ENCODE data around the gene KRT9. TPM values are rescaled to one million over a fixed set of nuclear protein-coding genes. Genes with fewer than 3 reads are reported as not detected.

The KRT9 gene
- total RNA-seq, 1 experiment from 2014 or later: not detected

DNA sequence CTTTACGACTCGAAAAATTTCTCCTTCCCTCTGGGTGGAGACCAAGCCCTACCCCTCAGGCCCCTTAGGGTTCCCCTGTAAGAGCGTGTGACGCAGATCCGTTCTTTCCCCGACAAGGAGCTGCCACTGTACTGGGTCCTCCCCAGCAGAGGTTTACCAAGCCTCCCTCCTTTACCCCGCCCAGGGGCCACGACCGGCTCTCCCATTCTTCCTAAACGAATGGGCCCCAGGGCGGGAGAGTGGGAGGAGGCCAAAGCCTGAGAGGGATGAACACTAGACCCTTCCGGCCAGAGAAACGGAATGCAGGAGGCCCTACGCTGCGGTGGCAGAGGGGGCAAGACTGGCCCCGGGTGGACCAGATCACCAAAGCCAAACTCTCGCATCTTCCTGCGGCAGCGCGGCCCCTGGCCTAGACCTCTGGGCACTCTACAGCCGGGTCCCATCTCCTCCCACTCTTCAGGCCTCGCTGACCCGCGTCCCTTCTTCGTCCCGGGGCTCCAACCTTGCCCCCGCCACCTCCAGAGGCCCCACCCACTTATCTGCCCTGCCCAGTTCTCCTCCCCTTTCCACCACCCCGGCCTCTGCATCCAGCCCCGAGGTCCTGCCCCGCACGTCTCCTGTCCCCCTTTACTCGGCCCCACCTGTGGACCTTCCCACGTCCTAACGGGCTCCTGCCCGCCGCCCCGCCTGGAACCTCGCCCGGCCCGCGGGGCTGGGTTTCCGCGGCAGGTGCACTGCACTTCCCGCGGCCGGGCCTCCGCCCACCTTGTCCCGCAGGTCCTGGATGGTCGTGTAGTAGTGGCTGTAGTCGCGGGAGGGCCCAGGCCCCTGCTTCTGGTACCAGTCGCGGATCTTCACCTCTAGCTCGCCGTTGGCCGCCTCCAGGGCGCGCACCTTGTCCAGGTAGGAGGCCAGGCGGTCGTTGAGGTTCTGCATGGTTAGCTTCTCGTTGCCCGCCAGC, 44.5 kb downstream of the KRT9 start:
- DNase-seq (ENCODE audit: low read depth, low spot score): no peak
- in situ Hi-C loops (cut with HindIII; ENCODE audit: low pct_unique_long_range_greater_than_20kb, low sequenced_read_pairs): no loop called here

- in situ Hi-C loops (cut with HindIII; ENCODE audit: low pct_unique_long_range_greater_than_20kb, low sequenced_read_pairs): no loop called here
- DNase-seq (ENCODE audit: low read depth, low spot score): no peak
These were observed 47.6 kb downstream of the KRT9 start for GRCh38 chr17:41524261-41524660.

DNA sequence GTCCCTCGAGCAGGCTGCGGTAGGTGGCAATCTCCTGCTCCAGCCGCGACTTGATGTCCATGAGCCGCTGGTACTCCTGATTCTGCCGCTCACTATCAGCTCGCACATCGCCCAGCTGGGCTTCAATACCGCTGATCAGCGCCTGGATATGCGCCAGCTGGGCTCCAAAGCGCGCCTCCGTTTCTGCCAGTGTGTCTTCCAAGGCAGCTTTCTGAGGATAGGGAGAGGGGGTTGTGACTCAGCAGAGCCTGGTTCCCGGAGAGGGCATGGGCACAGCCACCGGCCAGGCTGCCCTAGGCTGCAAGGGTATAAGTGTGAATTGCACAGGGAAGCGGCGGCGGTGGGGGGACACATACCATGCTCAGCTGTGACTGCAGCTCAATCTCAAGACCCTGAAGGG, 48.1 kb downstream of the KRT9 start:
- no peak for DNase-seq (ENCODE audit: low read depth, low spot score)
- in situ Hi-C loops (cut with HindIII; ENCODE audit: low pct_unique_long_range_greater_than_20kb, low sequenced_read_pairs): no loop called here

DNA sequence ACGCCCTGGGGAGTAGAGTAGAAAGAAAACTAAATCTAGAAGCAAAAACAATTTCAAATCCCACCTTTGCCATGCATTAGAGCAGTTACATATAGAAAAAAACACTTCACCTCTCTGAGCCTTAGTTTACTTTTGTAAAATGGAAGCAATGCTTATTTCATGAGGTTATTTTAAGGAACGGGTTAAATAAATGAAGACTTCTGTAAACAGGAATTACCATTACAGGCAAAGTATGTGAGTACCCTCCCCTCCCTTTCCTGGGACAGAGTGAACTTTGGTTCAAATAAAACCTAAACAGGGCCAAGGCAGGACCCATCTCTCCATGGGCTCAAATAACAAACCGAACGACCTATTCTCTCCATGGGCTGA, 48.6 kb downstream of the KRT9 start:
- in situ Hi-C loops (cut with HindIII; ENCODE audit: low pct_unique_long_range_greater_than_20kb, low sequenced_read_pairs): no loop called here
- no peak for DNase-seq (ENCODE audit: low read depth, low spot score)

- DNase-seq (ENCODE audit: low read depth, low spot score): no peak
- in situ Hi-C loops (cut with HindIII; ENCODE audit: low pct_unique_long_range_greater_than_20kb, low sequenced_read_pairs): no loop called here
These were observed 49.3 kb downstream of the KRT9 start for GRCh38 chr17:41522301-41523224.

DNA sequence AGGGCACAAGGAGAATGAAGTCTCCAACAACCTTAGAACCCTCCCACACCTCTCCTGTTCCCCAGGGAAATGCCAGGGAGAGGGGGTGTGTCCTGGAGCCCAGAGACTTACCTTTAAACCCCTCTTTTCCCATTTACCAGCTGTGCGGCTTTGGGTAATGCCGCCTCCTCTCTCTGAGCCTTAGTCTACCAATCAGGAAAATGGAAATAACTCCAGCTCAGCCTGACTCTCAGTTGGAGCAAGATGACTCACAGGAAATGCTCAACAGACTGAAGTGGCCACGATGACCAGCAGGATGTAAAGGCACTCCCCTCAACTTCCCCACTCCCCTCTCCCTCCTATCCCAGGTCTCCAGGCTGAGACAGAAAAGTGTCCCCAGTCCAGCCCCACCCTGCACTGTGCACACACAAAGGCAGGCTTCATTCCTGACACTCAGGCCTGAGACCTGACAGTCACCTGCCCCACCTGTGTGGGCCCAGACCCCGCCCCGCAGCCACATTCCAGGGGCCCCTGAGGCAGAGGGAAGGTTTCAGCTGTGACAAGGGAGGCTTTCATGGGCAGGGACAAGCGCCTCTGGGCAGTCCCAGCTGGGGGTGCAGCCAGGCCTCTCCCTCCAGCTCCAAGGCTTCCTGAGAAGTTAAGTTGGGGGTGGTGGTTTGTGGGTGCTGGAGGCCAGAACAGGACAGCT, 50.1 kb downstream of the KRT9 start:
- in situ Hi-C loops (cut with HindIII; ENCODE audit: low pct_unique_long_range_greater_than_20kb, low sequenced_read_pairs): no loop called here
- DNase-seq (ENCODE audit: low read depth, low spot score): peak; percentile 37

- DNase-seq (ENCODE audit: low read depth, low spot score): no peak
- in situ Hi-C loops (cut with HindIII; ENCODE audit: low pct_unique_long_range_greater_than_20kb, low sequenced_read_pairs): no loop called here
These were observed 50.9 kb downstream of the KRT9 start for GRCh38 chr17:41520821-41521521.

DNA sequence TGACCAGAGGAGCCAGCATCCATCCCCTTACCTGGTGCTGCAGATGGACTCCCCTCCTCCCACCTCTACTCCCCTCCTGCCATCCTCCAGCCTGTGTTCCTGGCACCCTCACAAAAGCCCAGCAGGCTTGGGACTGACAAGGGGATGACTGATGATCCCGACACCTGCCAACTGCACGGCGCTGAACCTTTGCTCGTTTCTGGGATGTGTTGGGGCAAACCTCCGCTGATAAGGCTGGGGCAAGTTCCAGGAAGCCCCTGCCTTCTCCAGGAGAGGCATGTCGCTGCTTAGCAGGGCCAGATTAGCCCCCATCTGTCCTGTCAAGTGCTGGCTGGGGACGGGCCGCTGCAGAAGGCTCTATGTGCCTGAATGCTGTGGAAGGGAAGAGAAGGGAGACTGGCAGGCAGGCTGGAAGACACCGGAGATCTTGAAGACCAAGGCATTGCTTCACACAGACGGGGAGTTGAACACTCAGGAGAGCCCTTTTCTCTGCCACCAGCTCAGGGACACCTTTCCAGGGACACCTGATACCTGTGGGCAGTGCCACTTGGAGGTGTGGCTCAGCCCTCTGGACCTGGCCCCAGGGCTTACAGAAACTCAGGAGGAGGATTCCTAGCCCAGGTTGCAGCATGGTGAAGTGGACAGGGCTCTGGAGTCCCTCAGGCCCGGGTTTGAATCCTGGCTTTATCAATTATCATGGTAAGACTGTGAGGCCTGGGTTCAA, 52.2 kb downstream of the KRT9 start:
- in situ Hi-C loops (cut with HindIII; ENCODE audit: low pct_unique_long_range_greater_than_20kb, low sequenced_read_pairs): no loop called here
- no peak for DNase-seq (ENCODE audit: low read depth, low spot score)

DNA sequence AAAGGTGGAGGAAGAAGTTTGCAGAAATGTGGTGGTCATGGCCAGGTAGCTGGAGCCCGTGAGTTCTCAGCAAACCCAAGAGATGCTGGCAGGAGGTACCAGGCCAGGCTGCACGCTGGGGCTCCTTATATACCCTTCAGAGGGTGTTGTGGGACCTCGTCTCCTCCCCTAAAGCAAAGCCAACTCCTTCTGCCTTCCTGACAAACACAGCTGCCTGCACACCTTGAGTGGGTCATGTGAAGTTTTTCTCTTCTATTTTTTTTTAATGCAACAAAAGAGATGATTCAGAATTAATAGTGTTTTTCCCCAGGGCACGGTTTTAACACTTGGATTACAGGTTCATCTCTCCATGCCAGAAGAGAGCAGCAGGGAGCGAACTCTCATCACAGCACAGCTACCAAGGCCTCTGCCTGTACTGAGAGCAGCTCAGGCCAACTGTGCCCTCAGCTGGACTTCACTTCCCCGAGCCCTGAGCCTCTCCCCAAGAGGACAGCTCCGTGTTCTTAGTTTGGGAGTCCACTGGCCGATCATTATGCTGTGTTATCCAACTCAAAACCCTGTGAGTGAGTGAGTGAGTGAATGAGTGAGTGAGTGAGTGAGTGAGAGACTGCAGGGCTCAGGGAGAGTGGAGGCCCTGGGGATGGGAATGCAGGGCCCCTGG, 52.9 kb downstream of the KRT9 start, which contains the start of gene KRT15:
TSS of gene KRT15 (minus strand) at position 102 of the 661 bp plus-strand sequence. CDS start at position 39, 63 bp downstream.
- in situ Hi-C loops (cut with HindIII; ENCODE audit: low pct_unique_long_range_greater_than_20kb, low sequenced_read_pairs): no loop called here
- DNase-seq (ENCODE audit: low read depth, low spot score): no peak

DNA sequence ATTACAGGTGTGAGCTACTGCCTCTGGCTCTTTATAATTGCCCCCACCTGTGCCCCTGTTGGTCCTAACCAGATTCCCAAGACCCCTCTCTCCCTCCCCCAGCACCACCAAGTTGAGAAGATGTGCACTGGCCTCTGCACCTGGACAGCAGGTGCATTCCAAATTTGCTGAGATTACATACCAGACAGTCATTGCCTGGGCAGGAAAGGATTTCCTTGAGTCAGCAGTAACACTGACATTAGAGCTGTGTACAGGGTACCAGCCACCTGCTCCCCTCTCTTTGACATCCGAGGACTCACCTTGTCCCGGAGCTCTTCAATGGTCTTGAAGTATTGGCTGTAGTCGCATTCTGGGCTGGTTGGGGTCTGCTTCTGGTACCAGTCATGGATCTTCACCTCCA, 53.8 kb downstream of the KRT9 start:
- in situ Hi-C loops (cut with HindIII; ENCODE audit: low pct_unique_long_range_greater_than_20kb, low sequenced_read_pairs): no loop called here
- DNase-seq (ENCODE audit: low read depth, low spot score): no peak

DNA sequence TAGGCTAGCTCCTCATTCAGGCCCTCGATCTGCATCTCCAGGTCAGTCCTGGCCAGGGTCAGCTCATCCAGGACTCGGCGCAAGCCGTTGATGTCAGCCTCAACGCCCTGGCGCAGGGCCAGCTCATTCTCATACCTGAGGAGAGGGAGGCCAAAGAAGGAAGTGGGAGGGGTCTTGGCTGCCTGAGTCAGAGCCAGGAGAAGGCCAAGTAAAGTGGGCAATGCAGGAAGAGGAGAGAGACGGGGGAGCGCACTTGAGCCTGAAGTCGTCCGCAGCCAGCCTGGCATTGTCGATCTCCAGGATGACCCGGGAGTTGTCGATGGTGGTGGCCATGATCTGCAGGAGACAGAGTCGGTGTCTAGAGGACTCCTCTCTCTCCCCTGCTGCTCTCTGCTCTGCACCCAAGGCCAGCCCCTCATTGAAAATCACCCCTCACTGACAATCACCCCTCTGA, 55.0 kb downstream of the KRT9 start:
- no peak for DNase-seq (ENCODE audit: low read depth, low spot score)
- in situ Hi-C loops (cut with HindIII; ENCODE audit: low pct_unique_long_range_greater_than_20kb, low sequenced_read_pairs): no loop called here

- DNase-seq (ENCODE audit: low read depth, low spot score): no peak
- in situ Hi-C loops (cut with HindIII; ENCODE audit: low pct_unique_long_range_greater_than_20kb, low sequenced_read_pairs): no loop called here
These were observed 55.6 kb downstream of the KRT9 start for GRCh38 chr17:41516147-41516829.
